Measurements from ENCODE around the gene TRIM61.
A peak's percentile ranks its signal among the peaks of the same experiment; 100 is the strongest.
"Not testable (repeated sequence)": the region's sequence is repeated elsewhere in the genome, so short reads cannot be mapped to it uniquely, and the experiment has no call there.

Gene TRIM61

DNA sequence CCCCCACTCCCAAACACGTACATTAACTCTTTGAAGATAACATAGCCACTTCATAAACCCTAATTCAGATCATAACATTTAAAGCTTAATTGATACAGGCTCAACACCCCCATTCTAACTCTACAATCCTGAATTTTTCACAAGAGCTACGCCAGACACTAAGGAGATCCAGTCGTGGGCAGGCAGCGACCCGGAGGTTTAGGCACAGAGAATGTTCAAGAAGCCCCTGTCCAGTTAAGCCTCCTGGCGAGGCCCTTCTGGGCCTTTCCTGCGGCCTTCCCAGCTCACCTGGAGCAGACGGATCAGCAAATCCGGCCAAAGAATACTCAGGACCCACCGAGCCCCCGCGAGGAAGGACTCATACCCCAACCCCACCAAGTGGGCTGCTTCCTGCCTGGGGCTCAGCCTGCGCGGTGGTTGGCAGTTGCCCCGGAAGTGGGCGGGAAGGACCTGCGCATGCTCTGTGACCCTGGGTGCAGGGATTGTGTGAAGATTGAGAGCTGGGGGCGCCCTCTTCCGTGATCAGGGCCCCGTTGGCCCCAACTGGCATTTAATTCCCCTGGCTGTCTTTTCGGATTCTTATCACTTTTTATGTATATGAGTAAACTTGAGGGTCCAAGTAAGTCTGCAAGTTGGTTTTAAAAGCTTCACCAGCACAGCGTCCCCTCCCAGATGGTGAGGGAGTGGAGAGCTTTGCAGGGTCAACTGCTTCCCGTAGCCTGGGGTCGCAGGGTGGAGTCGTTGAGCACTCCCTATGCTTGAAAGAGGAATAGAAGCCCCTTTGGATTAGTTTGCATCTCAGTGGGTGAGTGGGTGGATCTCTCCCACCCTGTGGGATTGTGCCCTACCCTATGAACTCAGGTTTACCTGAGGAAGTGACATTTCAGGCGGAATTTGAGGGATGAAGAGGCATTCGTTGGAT lies at the start of gene TRIM61:
TRIM61 (minus strand) TSS at position 415 of the 922 bp plus-strand sequence. CDS start 7,655 bp downstream, outside the sequence.
- no peaks in the 10 kb centered on the region for H3K27me3 ChIP-seq (ENCODE audit: control insufficient read depth in 1 of 2, insufficient read depth in 2 of 2, low read length in 2 of 2)

DNA sequence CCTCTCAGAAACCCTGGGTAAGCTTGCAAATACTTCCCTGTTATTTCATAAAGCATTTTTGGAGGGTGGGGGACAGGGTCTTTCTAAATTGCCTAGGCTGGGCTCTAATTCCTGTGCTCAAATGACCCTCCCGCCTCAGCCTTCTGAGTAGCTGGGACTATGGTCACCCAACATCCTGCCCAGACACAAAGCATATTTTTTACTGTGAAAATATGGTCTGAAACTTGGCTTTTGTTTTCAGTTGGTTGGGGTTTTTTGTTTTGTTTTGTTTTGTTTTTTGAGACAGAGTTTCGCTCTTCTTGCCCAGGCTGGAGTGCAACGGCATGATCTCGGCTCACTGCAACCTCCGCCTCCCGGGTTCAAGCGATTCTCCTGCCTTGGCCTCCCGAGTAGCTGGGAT lies 48.3 kb upstream of the TRIM61 start:
- not testable (repeated sequence) for H3K27ac ChIP-seq (ENCODE audit: low read length)

More for the DNA sequence above, at the start of gene TRIM61:
- Histone ChIP-seq H3K36me3 (ENCODE audit: control insufficient read depth in 2 of 2, insufficient read depth in 2 of 2, low read length in 2 of 2) (no peaks in the 10 kb centered on the region), H3K27ac (ENCODE audit: low read length) (peak within 1 kb of the TSS; percentile 19), H3K9me3 (ENCODE audit: control insufficient read depth in 2 of 2, low read length in 2 of 2) (no peaks in the 10 kb centered on the region), H3K4me1 (ENCODE audit: control insufficient read depth, insufficient read depth, low read length) (no peaks in the 10 kb centered on the region), H3K9ac (ENCODE audit: low read length in 2 of 2) (peak within 1 kb of the TSS; percentile 65 to 67), H3K4me3 (ENCODE audit: low read length in 2 of 2) (peak within 1 kb of the TSS; percentile 74 to 76)

DNA sequence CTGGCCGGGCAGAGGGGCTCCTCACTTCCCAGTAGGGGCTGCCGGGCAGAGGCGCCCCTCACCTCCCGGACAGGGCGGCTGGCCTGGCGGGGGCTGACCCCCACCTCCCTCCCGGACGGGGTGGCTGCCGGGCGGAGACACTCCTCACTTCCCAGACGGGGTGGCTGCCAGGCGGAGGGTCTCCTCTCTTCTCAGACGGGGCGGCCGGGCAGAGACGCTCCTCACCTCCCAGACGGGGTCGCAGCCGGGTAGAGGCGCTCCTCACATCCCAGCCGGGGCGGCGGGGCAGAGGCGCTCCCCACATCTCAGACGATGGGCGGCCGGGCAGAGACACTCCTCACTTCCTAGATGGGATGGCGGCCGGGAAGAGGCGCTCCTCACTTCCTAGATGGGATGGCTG lies 42.5 kb upstream of the TRIM61 start:
- H3K9ac ChIP-seq (ENCODE audit: low read length in 2 of 2); H3K36me3 ChIP-seq (ENCODE audit: control insufficient read depth in 2 of 2, insufficient read depth in 2 of 2, low read length in 2 of 2); H3K27me3 ChIP-seq (ENCODE audit: control insufficient read depth in 1 of 2, insufficient read depth in 2 of 2, low read length in 2 of 2): not testable (repeated sequence)

More for the DNA sequence above, 48.3 kb upstream of the TRIM61 start:
- not testable (repeated sequence) for H3K9ac ChIP-seq (ENCODE audit: low read length in 2 of 2); H3K36me3 ChIP-seq (ENCODE audit: control insufficient read depth in 2 of 2, insufficient read depth in 2 of 2, low read length in 2 of 2); H3K9me3 ChIP-seq (ENCODE audit: control insufficient read depth in 2 of 2, low read length in 2 of 2); H3K4me1 ChIP-seq (ENCODE audit: control insufficient read depth, insufficient read depth, low read length); H3K27me3 ChIP-seq (ENCODE audit: control insufficient read depth in 1 of 2, insufficient read depth in 2 of 2, low read length in 2 of 2); H3K4me3 ChIP-seq (ENCODE audit: low read length in 2 of 2)

DNA sequence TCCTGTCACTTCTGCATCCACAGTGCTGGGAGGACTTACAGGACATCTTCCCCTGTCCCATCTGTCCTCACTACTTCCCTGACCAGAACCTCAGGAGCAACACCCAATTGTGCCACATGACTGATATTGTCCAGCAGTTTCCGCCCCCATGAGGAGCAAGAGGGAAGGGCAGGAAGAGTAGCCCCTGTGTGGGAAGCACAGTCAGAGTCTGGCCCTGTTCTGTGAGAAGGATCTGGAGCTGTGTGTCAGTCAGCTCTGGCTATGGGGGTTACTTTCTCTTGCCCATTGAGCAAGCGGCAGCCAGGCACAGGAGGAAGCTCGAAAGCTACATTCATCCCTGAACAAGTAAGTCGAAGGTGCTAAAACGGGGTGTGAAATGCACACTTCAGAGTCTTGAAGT lies 39.5 kb upstream of the TRIM61 start:
- H3K4me1 ChIP-seq (ENCODE audit: control insufficient read depth, insufficient read depth, low read length) = no peaks in the 10 kb centered on the region
- no peak overlapping the region for H3K9ac ChIP-seq (ENCODE audit: low read length in 2 of 2)
- no peaks in the 10 kb centered on the region for H3K9me3 ChIP-seq (ENCODE audit: control insufficient read depth in 2 of 2, low read length in 2 of 2)
- no peaks in the 10 kb centered on the region for H3K27me3 ChIP-seq (ENCODE audit: control insufficient read depth in 1 of 2, insufficient read depth in 2 of 2, low read length in 2 of 2)
- H3K4me3 ChIP-seq (ENCODE audit: low read length in 2 of 2) = no peak overlapping the region
- no peaks in the 10 kb centered on the region for H3K36me3 ChIP-seq (ENCODE audit: control insufficient read depth in 2 of 2, insufficient read depth in 2 of 2, low read length in 2 of 2)
- H3K27ac ChIP-seq (ENCODE audit: low read length) = no peak overlapping the region

More for the DNA sequence above, 42.5 kb upstream of the TRIM61 start:
- H3K27ac ChIP-seq (ENCODE audit: low read length); H3K4me3 ChIP-seq (ENCODE audit: low read length in 2 of 2); H3K9me3 ChIP-seq (ENCODE audit: control insufficient read depth in 2 of 2, low read length in 2 of 2); H3K4me1 ChIP-seq (ENCODE audit: control insufficient read depth, insufficient read depth, low read length): not testable (repeated sequence)

DNA sequence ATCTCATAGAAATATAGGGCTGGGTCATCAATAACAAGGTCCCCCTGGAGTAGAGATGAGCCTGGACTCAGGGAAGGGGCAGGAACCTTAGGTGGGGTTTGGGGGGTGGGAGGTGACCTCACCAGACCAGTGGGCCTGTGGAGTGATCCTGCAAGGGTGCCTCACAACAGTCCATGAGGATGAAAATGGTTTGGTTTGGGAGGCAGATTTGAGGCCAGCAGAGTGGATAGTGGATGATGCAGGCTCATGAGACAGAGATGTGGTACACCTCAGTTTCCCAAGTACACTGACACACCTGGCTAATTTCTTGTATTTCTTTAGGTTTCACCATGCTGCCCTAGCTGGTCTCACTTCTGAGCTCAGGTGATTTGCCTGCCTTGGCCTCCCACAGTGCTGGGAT lies 36.2 kb upstream of the TRIM61 start:
- H3K36me3 ChIP-seq (ENCODE audit: control insufficient read depth in 2 of 2, insufficient read depth in 2 of 2, low read length in 2 of 2) = no peaks in the 10 kb centered on the region
- H3K9me3 ChIP-seq (ENCODE audit: control insufficient read depth in 2 of 2, low read length in 2 of 2) = no peaks in the 10 kb centered on the region
- H3K27me3 ChIP-seq (ENCODE audit: control insufficient read depth in 1 of 2, insufficient read depth in 2 of 2, low read length in 2 of 2) = no peaks in the 10 kb centered on the region
- H3K27ac ChIP-seq (ENCODE audit: low read length) = no peak overlapping the region
- H3K4me1 ChIP-seq (ENCODE audit: control insufficient read depth, insufficient read depth, low read length) = no peaks in the 10 kb centered on the region
- no peak overlapping the region for H3K4me3 ChIP-seq (ENCODE audit: low read length in 2 of 2)
- no peak overlapping the region for H3K9ac ChIP-seq (ENCODE audit: low read length in 2 of 2)

DNA sequence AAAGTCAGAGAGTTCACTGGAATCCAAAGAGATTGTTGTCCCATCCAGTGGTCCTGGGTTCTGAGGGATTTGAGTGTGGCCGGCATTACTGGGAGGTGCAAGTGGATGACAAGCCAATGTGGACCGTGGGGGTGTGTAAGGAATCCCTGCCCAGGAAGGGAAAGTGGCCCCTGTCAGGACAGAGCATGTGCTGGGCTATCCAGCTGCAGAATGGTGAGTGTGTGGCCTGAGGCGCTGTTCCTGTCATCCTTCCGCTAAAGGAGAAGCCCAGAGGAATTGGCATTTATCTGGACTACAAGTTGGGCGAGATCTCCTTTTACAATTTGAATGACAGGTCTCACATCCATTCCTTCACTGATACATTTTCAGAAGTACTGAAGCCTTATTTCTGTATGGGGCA lies 33.9 kb upstream of the TRIM61 start:
- H3K4me1 ChIP-seq (ENCODE audit: control insufficient read depth, insufficient read depth, low read length) = no peaks in the 10 kb centered on the region
- no peak overlapping the region for H3K27ac ChIP-seq (ENCODE audit: low read length)
- no peak overlapping the region for H3K9ac ChIP-seq (ENCODE audit: low read length in 2 of 2)
- no peak overlapping the region for H3K4me3 ChIP-seq (ENCODE audit: low read length in 2 of 2)
- H3K27me3 ChIP-seq (ENCODE audit: control insufficient read depth in 1 of 2, insufficient read depth in 2 of 2, low read length in 2 of 2) = no peaks in the 10 kb centered on the region
- H3K9me3 ChIP-seq (ENCODE audit: control insufficient read depth in 2 of 2, low read length in 2 of 2) = no peaks in the 10 kb centered on the region
- H3K36me3 ChIP-seq (ENCODE audit: control insufficient read depth in 2 of 2, insufficient read depth in 2 of 2, low read length in 2 of 2) = no peaks in the 10 kb centered on the region

DNA sequence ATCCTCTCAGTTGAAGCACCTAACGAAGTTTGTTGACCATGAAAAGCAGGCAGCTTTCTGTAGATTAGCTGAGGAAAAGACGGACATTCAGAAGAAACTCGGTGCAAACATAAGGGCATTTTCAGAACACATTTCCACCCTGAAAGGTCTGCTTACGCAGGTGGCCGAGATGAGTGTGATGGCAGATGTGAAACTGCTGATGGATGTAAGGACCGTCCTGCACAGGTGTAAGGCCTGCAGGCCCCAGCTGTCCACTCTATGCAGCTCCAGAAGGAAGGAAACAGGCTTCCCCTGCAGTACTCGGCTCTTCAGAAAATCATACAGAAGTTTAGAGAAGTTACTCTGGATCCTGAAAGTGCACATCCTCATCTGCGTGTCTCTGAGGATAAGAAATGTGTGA lies 33.5 kb upstream of the TRIM61 start:
- Histone ChIP-seq H3K27me3 (ENCODE audit: control insufficient read depth in 1 of 2, insufficient read depth in 2 of 2, low read length in 2 of 2) (no peaks in the 10 kb centered on the region), H3K9ac (ENCODE audit: low read length in 2 of 2) (no peak overlapping the region), H3K36me3 (ENCODE audit: control insufficient read depth in 2 of 2, insufficient read depth in 2 of 2, low read length in 2 of 2) (no peaks in the 10 kb centered on the region), H3K4me3 (ENCODE audit: low read length in 2 of 2) (no peak overlapping the region), H3K9me3 (ENCODE audit: control insufficient read depth in 2 of 2, low read length in 2 of 2) (no peaks in the 10 kb centered on the region), H3K27ac (ENCODE audit: low read length) (no peak overlapping the region), H3K4me1 (ENCODE audit: control insufficient read depth, insufficient read depth, low read length) (no peaks in the 10 kb centered on the region)

DNA sequence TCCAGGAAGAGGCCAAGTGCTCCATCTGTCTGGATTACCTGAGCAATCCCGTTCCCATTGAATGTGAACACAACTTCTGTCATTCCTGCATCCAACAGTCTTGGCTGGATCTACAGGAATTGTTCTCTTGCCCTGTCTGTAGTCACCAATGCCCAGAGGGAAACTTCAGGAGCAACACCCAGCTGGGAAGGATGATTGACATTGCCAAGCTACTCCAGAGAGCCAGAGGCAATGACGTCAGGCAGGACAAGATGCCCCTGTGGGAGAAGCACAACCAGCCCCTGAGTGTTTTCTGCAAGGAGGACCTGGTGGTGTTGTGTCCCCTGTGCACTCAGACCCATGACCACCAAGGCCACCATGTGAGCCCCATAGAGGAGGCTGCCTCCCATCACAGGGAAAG lies 33.0 kb upstream of the TRIM61 start:
- Histone ChIP-seq H3K9me3 (ENCODE audit: control insufficient read depth in 2 of 2, low read length in 2 of 2) (no peaks in the 10 kb centered on the region), H3K4me1 (ENCODE audit: control insufficient read depth, insufficient read depth, low read length) (no peaks in the 10 kb centered on the region), H3K27me3 (ENCODE audit: control insufficient read depth in 1 of 2, insufficient read depth in 2 of 2, low read length in 2 of 2) (no peaks in the 10 kb centered on the region), H3K36me3 (ENCODE audit: control insufficient read depth in 2 of 2, insufficient read depth in 2 of 2, low read length in 2 of 2) (no peaks in the 10 kb centered on the region), H3K27ac (ENCODE audit: low read length) (no peak overlapping the region), H3K9ac (ENCODE audit: low read length in 2 of 2) (no peak overlapping the region), H3K4me3 (ENCODE audit: low read length in 2 of 2) (no peak overlapping the region)

DNA sequence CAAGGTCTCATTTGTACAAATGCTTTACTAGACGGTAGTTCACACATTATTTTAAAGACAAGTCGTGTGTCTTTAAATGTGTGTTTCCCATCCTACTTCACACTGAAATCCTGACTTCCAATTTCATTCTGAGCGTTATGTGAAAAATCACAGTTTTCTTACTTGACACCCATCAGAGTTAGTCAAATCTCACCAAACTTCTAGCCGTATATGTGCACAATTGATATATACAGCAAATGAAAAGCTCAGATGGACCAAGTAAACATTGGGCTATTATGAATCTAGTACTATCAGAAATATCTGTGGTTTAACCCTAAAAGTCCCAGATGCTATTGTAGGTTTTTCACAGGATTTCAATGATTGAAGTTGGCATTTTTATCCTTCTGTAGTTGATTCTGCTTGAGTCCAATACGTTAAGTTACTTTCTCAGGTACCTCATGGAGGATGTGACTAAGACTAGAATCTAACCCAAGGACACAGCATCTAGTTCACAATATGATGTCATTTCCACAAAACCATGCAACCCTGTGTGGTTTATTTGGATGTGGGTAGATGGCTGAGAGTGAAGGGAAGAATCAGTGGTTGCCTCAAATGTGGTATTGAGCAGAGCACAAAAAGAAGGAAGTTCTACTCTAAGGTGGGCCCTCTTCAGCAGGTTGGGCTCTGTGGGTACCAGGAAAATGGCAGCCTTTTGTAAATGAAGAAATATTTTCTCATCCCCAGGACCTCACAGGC lies 32.2 kb upstream of the TRIM61 start:
- no peaks in the 10 kb centered on the region for H3K27me3 ChIP-seq (ENCODE audit: control insufficient read depth in 1 of 2, insufficient read depth in 2 of 2, low read length in 2 of 2)
- H3K36me3 ChIP-seq (ENCODE audit: control insufficient read depth in 2 of 2, insufficient read depth in 2 of 2, low read length in 2 of 2) = no peaks in the 10 kb centered on the region
- no peak overlapping the region for H3K27ac ChIP-seq (ENCODE audit: low read length)
- H3K4me3 ChIP-seq (ENCODE audit: low read length in 2 of 2) = no peak overlapping the region
- H3K4me1 ChIP-seq (ENCODE audit: control insufficient read depth, insufficient read depth, low read length) = no peaks in the 10 kb centered on the region
- no peak overlapping the region for H3K9ac ChIP-seq (ENCODE audit: low read length in 2 of 2)
- no peaks in the 10 kb centered on the region for H3K9me3 ChIP-seq (ENCODE audit: control insufficient read depth in 2 of 2, low read length in 2 of 2)

DNA sequence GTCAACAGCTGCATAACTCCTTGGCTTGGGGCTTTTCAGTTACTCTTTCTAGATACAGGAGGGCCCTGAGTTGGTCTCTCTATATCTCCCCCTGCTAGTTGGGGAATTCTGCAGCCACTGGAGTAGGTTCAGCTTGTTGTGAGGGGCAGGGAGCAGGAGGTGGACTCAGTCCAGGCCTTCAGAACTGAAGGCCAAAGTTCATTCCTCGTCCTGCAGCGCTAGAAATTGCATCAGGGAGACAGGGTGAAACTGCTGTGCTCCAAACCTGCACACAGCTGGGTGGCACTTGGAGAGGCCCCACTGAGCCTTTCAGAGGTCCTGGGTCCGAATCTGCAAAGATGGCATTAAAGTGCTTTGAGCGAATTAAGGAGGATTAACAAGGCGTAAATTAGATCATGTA lies 29.4 kb upstream of the TRIM61 start:
- Histone ChIP-seq H3K9me3 (ENCODE audit: control insufficient read depth in 2 of 2, low read length in 2 of 2) (no peaks in the 10 kb centered on the region), H3K4me1 (ENCODE audit: control insufficient read depth, insufficient read depth, low read length) (no peaks in the 10 kb centered on the region), H3K9ac (ENCODE audit: low read length in 2 of 2) (no peak overlapping the region), H3K36me3 (ENCODE audit: control insufficient read depth in 2 of 2, insufficient read depth in 2 of 2, low read length in 2 of 2) (no peaks in the 10 kb centered on the region), H3K27ac (ENCODE audit: low read length) (no peak overlapping the region), H3K27me3 (ENCODE audit: control insufficient read depth in 1 of 2, insufficient read depth in 2 of 2, low read length in 2 of 2) (no peaks in the 10 kb centered on the region), H3K4me3 (ENCODE audit: low read length in 2 of 2) (no peak overlapping the region)

DNA sequence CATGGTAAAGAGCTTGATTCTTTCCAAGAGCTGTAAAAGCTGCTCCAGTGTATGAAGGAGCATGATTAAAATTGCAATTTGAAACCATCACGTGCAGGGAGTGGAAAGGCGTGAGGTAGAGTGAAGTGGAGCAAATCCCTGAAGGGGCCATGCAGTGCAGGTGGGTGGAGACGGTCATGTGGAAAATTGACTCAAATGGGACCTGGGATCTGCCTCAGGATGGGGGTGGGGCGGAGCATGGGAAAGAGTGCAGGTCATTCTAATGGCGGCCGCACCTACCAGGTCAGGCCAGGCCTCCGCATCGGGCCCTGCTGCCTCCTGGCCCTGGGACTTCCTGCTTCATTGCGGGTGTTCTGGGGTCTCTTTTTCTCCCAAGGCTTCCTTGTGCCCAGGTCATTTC lies 29.0 kb upstream of the TRIM61 start:
- H3K4me3 ChIP-seq (ENCODE audit: low read length in 2 of 2) = no peak overlapping the region
- H3K9me3 ChIP-seq (ENCODE audit: control insufficient read depth in 2 of 2, low read length in 2 of 2) = no peaks in the 10 kb centered on the region
- H3K27me3 ChIP-seq (ENCODE audit: control insufficient read depth in 1 of 2, insufficient read depth in 2 of 2, low read length in 2 of 2) = no peaks in the 10 kb centered on the region
- H3K36me3 ChIP-seq (ENCODE audit: control insufficient read depth in 2 of 2, insufficient read depth in 2 of 2, low read length in 2 of 2) = no peaks in the 10 kb centered on the region
- H3K27ac ChIP-seq (ENCODE audit: low read length) = no peak overlapping the region
- H3K9ac ChIP-seq (ENCODE audit: low read length in 2 of 2) = no peak overlapping the region
- H3K4me1 ChIP-seq (ENCODE audit: control insufficient read depth, insufficient read depth, low read length) = no peaks in the 10 kb centered on the region

Data from stomach smooth muscle (tissue), 2 donors.